Progenitor cell of endocrine pancreas (in vitro differentiated cells): ENCODE results near the gene LRP1B. TPM values are rescaled to one million over a fixed set of nuclear protein-coding genes. Genes with fewer than 3 reads are reported as not detected.

Experiments
- DNase-seq: peaks from one replicate; pipeline ENCODE4 v3.0.0; 2021; ENCODE audit warnings: low spot score; ENCODE audit not compliant: unreplicated experiment
- H3K27ac Mint-ChIP-seq: 2 replicates; pipeline ENCODE4 v1.8.0; 2021; ENCODE audit warnings: mild to moderate bottlenecking, moderate library complexity, mixed read lengths
- H3K27me3 Mint-ChIP-seq: 2 replicates; pipeline ENCODE4 v1.8.0; 2021; ENCODE audit warnings: mixed read lengths
- H3K36me3 Mint-ChIP-seq: 2 replicates; pipeline ENCODE4 v1.8.0; 2022; ENCODE audit warnings: mixed read lengths; ENCODE audit not compliant: insufficient read depth
- H3K4me1 Mint-ChIP-seq: 2 replicates; pipeline ENCODE4 v1.8.0; 2021; ENCODE audit warnings: low read depth, mixed read lengths
- H3K4me3 Mint-ChIP-seq: 2 replicates; pipeline ENCODE4 v1.8.0; 2021; ENCODE audit warnings: low read depth, mild to moderate bottlenecking, moderate library complexity, mixed read lengths
- H3K9me3 Mint-ChIP-seq: 2 replicates; pipeline ENCODE4 v1.8.0; 2021; ENCODE audit warnings: low read depth, mixed read lengths
- CTCF ChIP-seq: fragments of 200-600 bp; sonication (generic); IDR thresholded peaks from one replicate; pipeline ENCODE4 v1.5.0; 2021; ENCODE audit warnings: antibody characterized with exemption, mild to moderate bottlenecking; ENCODE audit not compliant: unreplicated experiment
- total RNA-seq: library from RNA; stranded (reverse); gene quantifications from 2 replicates; pipeline ENCODE4 v1.2.1, GENCODE V29; 2021

LRP1B gene
- total RNA-seq, 1 donor from 2014 or later, result 0.57 TPM

- Mint-ChIP-seq H3K27ac (no peak overlapping the region), H3K9me3 (no peaks in the 10 kb centered on the region), H3K27me3 (no peaks in the 10 kb centered on the region), H3K36me3 (no peaks in the 10 kb centered on the region), H3K4me1 (no peaks in the 10 kb centered on the region), H3K4me3 (no peak overlapping the region)
- TF ChIP-seq CTCF, result no peak
- DNase-seq, result no peak
Observed at GRCh38 chr2:140797718-140798117, 1333.1 kb downstream of the LRP1B start.

GRCh38 chr2:140791802-140792201, 1339.0 kb downstream of the LRP1B start:
- Mint-ChIP-seq H3K27ac (no peak overlapping the region), H3K27me3 (no peaks in the 10 kb centered on the region), H3K36me3 (no peaks in the 10 kb centered on the region), H3K4me3 (no peak overlapping the region), H3K4me1 (peaks cover under 1% of the 10 kb centered on the region), H3K9me3 (no peaks in the 10 kb centered on the region)
- no peak for TF ChIP-seq CTCF
- DNase-seq, result no peak

GRCh38 chr2:140786585-140786984, 1344.2 kb downstream of the LRP1B start:
- no peak for TF ChIP-seq CTCF
- no peaks in the 10 kb centered on the region for H3K27me3 Mint-ChIP-seq
- no peaks in the 10 kb centered on the region for H3K9me3 Mint-ChIP-seq
- H3K4me3 Mint-ChIP-seq, result no peak overlapping the region
- H3K36me3 Mint-ChIP-seq, result no peaks in the 10 kb centered on the region
- no peak for DNase-seq
- H3K27ac Mint-ChIP-seq, result no peak overlapping the region
- peaks cover 4% of the 10 kb centered on the region for H3K4me1 Mint-ChIP-seq

DNA sequence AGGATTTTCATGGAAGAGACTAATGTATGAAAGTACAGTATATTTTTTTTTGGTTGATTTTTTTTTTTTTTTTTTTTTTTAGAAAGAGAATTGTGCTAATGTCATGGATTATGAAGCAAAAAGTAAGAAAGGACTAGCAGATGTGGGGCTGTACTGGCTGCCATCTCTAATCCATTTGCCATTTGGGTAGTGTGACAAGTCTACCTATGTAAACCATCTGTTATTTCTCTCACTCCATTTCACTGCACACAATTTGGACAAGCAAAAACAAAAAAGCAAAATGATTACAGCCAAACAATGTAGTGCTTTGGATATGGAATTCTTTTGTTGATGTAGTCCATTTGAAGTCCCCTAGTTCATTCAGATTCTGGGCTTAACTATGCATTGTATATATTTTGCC, 1355.4 kb downstream of the LRP1B start:
- H3K36me3 Mint-ChIP-seq, result no peaks in the 10 kb centered on the region
- TF ChIP-seq CTCF, result no peak
- H3K4me1 Mint-ChIP-seq, result peaks cover 3% of the 10 kb centered on the region
- DNase-seq, result no peak
- H3K9me3 Mint-ChIP-seq, result no peaks in the 10 kb centered on the region
- no peaks in the 10 kb centered on the region for H3K27me3 Mint-ChIP-seq
- no peak overlapping the region for H3K27ac Mint-ChIP-seq
- no peak overlapping the region for H3K4me3 Mint-ChIP-seq

DNA sequence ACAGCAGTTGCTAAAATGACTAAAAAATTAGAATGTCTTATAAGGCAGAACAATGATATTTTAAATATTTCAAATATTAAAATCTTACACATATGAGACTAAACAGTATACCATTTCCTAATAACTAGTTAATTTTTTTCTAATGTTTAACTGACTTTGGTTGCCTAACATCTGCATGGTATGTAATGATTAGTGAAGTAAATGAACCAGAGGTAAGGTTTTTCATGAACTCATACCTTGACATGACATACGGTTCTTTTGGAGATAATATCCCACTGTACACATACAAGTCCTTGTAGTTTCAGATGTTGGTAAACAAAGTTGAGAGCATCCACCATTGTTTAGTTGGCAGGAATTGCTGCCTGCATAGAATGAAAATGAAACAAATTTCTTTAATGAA, 1360.2 kb downstream of the LRP1B start:
- H3K36me3 Mint-ChIP-seq, result no peaks in the 10 kb centered on the region
- H3K27ac Mint-ChIP-seq, result no peak overlapping the region
- no peaks in the 10 kb centered on the region for H3K9me3 Mint-ChIP-seq
- no peaks in the 10 kb centered on the region for H3K27me3 Mint-ChIP-seq
- no peak overlapping the region for H3K4me3 Mint-ChIP-seq
- no peak for DNase-seq
- no peaks in the 10 kb centered on the region for H3K4me1 Mint-ChIP-seq
- no peak for TF ChIP-seq CTCF
